Mesodermal cell (in vitro differentiated cells): ENCODE results near the gene ADGRL2.
A peak's percentile ranks its signal among the peaks of the same experiment; 100 is the strongest.

ENCODE experiments used
- H3K27ac ChIP-seq: 2 replicates; pipeline ENCODE4 v1.7.0; 2013; ENCODE audit warnings: mild to moderate bottlenecking, low read depth, low read length, moderate library complexity; ENCODE audit not compliant: severe bottlenecking
- H3K36me3 ChIP-seq: 2 replicates; pipeline ENCODE4 v1.7.1; 2013; ENCODE audit warnings: mild to moderate bottlenecking, low read length, moderate library complexity; ENCODE audit not compliant: control insufficient read depth, insufficient read depth
- H3K4me1 ChIP-seq: one replicate; pipeline ENCODE4 v1.7.1; 2013; ENCODE audit warnings: mild to moderate bottlenecking, low read length; ENCODE audit not compliant: insufficient read depth, control insufficient read depth, poor library complexity, severe bottlenecking
- H3K4me3 ChIP-seq: 2 replicates; pipeline ENCODE4 v1.7.0; 2013; ENCODE audit warnings: low read length, control low read depth, mild to moderate bottlenecking; ENCODE audit not compliant: insufficient read depth, poor library complexity, severe bottlenecking; ENCODE audit errors: extremely low read depth
- H3K9me3 ChIP-seq: 2 replicates; pipeline ENCODE4 v1.7.1; 2013; ENCODE audit warnings: mild to moderate bottlenecking, low read length, moderate library complexity; ENCODE audit not compliant: control insufficient read depth
- WGBS, 2 experiments: methylation state at CpG; one replicate each; pipeline ENCODE4 v1.1.5; 2013; ENCODE audit warnings: missing lambda C conversion rate in 2 of 2; ENCODE audit not compliant: insufficient coverage in 2 of 2; 5-methylcytosine and 5-hydroxymethylcytosine counted together

The ADGRL2 gene

DNA sequence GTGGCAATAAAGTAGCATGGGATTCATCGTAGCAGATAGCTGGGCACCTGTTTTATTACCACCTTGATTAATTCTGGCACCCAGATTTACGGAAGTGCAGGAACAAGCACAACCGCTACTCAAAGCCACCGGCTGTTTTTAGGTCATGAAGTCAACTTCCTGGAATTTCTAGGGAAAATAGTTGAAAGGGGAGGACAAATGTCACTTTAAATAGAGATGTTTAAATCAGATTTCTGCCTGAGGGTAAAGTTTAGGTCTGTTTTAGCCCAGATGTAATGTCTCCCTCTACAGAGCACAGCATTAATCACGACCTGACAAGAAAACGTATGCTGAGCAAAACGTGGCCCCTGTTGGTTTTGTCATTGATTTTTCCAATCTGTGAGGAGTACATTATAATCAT is 8.0 kb downstream of the ADGRL2 start:
- Histone ChIP-seq H3K27ac (peak overlapping the region; percentile 7), H3K4me1 (peaks cover 25% of the 10 kb centered on the region), H3K36me3 (no peaks in the 10 kb centered on the region), H3K4me3 (no peak overlapping the region), H3K9me3 (no peaks in the 10 kb centered on the region)
- 21 to 38% methylated on average over 1 to 3 of the region's 7 CpGs for WGBS, 2 experiments

DNA sequence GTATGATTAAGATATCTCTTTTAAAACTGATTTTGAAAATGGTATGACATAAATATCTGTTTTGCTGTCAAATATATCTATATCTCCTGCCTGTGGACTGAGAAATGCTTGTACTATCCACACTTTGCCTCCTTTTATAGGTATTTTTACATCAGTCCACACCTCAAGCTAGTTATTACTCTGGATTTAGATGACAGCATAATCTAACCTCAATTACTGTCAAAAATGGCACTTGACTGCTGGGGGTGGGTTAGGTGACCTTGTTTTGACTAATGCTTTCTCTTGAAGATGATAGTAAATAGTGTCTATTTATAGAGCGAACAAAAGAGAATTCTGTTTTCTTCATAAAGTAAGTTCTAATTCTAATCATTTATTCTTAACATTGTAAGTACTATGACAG is 9.1 kb downstream of the ADGRL2 start:
- WGBS, 2 experiments: no CpG with 5 or more reads among the region's 1 CpG
- Histone ChIP-seq H3K9me3 (no peaks in the 10 kb centered on the region), H3K27ac (no peak overlapping the region), H3K36me3 (no peaks in the 10 kb centered on the region), H3K4me3 (no peak overlapping the region), H3K4me1 (peaks cover 25% of the 10 kb centered on the region)

DNA sequence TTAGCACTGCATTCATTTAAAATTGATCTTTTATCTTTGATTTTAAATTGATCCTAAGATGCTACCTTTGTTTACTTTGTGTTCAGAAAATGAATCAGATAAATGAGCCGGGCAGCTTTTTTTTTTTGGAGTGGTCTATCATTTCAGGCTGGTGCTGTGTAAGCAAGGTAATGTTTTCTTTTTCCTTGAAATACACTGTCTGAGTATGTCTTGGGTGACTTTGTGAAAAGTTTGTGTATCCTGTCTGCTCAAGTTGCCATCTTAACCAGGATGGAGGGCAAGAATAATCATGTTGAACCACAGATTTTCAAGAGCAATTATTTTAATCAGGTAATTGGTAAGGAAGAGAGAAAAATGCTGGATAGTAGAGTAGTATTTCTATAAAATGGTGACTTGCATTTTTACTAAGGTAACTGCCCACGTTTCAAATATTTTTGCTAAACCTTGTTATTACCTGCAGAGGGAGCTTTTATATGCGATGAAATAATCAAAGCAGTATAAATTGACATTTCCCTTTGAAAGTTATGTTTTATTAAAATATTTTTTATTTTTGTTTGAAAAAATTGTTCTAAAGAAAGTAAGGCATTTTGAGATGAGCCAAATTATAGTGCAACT is 11.1 kb downstream of the ADGRL2 start:
- H3K9me3 ChIP-seq: no peaks in the 10 kb centered on the region
- 83% methylated on average over 1 of the region's 3 CpGs; no CpG with 5 or more reads in 1 of the 2 experiments for WGBS, 2 experiments
- H3K4me3 ChIP-seq: no peak overlapping the region
- peaks cover 17% of the 10 kb centered on the region for H3K4me1 ChIP-seq
- H3K27ac ChIP-seq: no peak overlapping the region
- H3K36me3 ChIP-seq: no peaks in the 10 kb centered on the region

DNA sequence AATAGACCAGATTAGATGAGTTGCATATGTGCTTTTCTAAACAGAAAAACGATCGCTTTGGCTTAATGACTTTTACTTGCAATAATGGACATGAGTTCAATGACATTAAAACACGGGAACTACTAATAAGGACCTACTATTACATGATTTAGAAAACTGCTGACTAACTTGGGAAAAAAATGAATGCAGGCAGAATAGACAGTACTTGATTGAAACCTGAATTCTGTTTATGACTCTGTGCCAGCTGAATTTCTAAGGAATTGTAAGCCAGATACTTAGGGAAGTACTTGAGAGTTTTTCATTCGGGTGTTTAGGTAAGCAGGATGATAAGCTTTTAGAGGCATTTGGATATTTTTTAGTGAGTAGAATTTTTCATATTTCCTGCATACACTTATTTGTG is 12.0 kb downstream of the ADGRL2 start:
- Histone ChIP-seq H3K36me3 (no peaks in the 10 kb centered on the region), H3K27ac (no peak overlapping the region), H3K9me3 (no peaks in the 10 kb centered on the region), H3K4me3 (no peak overlapping the region), H3K4me1 (peaks cover 17% of the 10 kb centered on the region)
- WGBS, 2 experiments: no CpG with 5 or more reads among the region's 4 CpGs

DNA sequence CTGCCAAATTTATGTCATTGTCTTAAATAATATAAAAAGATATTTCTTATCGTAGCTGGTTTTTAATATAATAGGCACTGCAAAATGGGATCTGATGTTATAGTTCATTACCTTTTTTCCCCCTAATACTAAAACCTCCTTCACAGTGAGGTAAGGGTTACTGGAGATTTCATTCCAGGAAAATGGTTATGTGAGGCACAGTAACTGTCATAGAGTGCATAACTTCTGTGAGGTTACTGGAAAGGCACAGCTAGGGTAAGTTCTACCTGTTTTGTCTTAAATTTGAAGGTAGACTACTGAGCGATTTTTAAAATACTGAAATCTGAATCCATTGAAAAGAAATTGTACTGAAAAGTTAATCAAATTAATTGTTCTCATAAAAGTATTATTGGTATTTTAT is 13.0 kb downstream of the ADGRL2 start:
- H3K9me3 ChIP-seq: no peaks in the 10 kb centered on the region
- H3K27ac ChIP-seq: no peak overlapping the region
- no peak overlapping the region for H3K4me3 ChIP-seq
- no peaks in the 10 kb centered on the region for H3K36me3 ChIP-seq
- WGBS, 2 experiments: no CpG with 5 or more reads among the region's 2 CpGs
- H3K4me1 ChIP-seq: peaks cover 10% of the 10 kb centered on the region

DNA sequence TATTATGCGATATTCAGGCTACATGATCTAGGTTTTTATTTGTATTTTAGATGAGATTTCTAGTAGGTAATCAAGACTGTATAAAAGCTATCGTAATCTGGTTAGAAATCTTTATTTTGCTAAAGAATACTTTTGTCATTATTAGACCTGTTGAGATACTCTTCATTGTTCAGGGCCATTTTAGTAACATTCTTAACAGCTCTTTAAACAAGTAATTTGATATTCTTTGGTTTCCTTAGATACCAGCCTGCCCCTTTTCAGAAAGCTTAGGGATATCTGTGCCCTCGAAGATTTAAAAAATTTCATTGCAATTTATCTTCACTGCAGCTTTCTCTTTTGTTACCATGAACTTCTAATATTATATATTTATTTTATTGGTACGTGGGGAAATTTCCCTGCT is 18.9 kb downstream of the ADGRL2 start:
- Histone ChIP-seq H3K9me3 (no peaks in the 10 kb centered on the region), H3K4me1 (peaks cover 8% of the 10 kb centered on the region), H3K4me3 (no peak overlapping the region), H3K36me3 (no peaks in the 10 kb centered on the region), H3K27ac (no peak overlapping the region)
- no CpG with 5 or more reads among the region's 4 CpGs for WGBS, 2 experiments

DNA sequence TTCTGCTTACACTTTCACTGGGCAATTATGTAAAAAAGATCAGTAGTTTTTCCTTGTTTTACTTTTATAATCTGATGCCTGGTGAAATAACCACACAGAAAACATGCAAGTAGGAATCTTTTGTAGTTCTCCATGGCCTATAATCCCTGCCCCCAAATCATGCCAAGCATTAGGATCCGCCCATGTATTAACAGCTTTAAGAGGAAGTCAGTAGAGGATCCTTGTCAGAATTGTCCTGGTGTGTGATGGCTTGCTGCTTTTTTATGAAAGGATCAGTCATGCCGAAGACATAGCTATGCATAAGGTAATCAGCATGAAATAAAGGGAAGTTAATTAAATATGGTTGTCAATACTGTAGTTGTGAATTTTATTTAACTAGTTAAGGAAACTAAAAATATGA is 20.0 kb downstream of the ADGRL2 start:
- WGBS, 2 experiments: 35 to 70% methylated on average over 2 of the region's 2 CpGs
- H3K9me3 ChIP-seq: no peaks in the 10 kb centered on the region
- H3K4me3 ChIP-seq: no peak overlapping the region
- no peak overlapping the region for H3K27ac ChIP-seq
- H3K36me3 ChIP-seq: no peaks in the 10 kb centered on the region
- peaks cover 8% of the 10 kb centered on the region for H3K4me1 ChIP-seq

DNA sequence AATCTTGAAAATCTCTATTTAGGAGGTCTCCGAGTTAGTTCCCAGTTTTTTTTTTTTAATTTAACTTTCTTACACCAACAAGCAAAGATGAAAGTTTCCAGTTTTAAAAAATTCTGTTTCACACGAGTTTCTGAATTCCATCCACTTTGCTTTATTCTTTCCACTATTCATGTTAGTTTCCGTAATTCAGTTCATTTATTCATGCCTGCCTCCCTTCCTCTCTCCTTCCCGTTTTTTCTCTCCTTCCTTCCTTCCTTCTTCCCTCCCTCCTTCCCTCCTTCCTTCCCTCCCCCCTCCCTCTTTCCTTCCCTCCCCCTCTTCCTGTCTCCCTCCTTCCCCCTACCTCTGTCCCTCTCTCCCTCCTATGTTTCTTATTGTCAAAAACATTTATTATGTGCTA is 22.3 kb downstream of the ADGRL2 start:
- peaks cover 8% of the 10 kb centered on the region for H3K4me1 ChIP-seq
- H3K4me3 ChIP-seq: no peak overlapping the region
- peaks cover 5% of the 10 kb centered on the region for H3K36me3 ChIP-seq
- WGBS, 2 experiments: 85 to 93% methylated on average over 3 of the region's 4 CpGs
- H3K27ac ChIP-seq: no peak overlapping the region
- H3K9me3 ChIP-seq: no peaks in the 10 kb centered on the region

DNA sequence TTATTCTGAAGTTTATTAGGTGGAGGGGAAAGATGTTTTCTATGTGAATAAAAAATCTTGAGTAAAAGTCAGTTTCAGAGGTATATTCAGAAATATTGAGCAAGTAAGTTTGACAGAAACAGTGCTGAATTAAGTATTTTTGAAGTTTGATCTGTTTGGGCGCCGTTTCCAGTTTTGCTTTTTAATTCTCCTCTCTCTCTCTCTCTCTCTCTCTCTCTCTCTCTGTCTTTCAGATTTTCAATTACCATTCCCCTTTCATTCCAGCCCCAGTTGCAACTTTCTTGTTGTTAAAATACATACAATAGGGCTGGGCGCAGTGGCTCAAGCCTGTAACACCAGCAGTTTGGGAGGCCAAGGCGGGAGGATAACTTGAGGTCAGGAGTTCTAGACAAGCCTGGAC is 24.0 kb downstream of the ADGRL2 start:
- Histone ChIP-seq H3K4me1 (peaks cover 8% of the 10 kb centered on the region), H3K27ac (no peak overlapping the region), H3K9me3 (no peaks in the 10 kb centered on the region), H3K4me3 (no peak overlapping the region), H3K36me3 (peaks cover 6% of the 10 kb centered on the region)
- WGBS, 2 experiments: no CpG with 5 or more reads among the region's 4 CpGs

DNA sequence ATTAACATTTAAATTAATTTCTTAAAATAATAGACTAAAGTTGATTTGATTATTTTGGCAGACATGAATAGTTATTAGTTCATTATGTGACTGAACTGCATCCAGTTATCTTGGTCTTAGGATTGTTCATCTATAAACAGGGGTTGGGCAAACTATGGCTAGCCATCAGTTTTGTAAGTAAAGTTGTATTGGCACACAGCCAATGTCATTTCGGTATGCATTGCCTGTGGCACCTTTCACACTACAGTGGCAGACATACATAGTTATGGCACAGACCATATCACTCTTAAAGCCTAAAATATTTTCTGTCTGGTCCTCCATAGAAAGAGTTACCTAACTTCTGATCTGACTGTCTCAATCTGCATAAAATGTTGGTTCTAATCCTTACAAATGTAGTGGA is 27.2 kb downstream of the ADGRL2 start:
- H3K36me3 ChIP-seq: peaks cover 6% of the 10 kb centered on the region
- no peaks in the 10 kb centered on the region for H3K9me3 ChIP-seq
- no peak overlapping the region for H3K27ac ChIP-seq
- H3K4me1 ChIP-seq: peaks cover 12% of the 10 kb centered on the region
- H3K4me3 ChIP-seq: no peak overlapping the region
- WGBS, 2 experiments: 80 to 100% methylated on average over 1 of the region's 1 CpG

DNA sequence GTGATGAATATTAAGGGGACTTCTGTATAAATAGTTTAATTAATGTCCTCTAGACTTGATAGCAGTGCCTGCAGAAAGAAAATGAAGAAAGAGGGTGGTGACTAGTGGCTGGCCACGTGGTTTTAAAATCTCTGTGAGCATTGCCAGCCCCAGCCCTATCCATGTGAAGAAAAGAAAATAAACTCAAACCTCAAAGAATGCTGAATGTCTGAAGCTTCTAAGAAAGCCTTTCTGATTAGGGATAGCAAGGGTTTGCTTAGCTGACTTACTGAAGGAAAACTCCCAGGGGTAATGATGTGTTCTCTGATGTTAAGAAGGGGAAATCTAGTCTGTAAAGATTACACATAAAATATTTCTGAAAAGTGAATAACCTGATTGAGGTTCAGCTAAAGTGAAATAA is 31.8 kb downstream of the ADGRL2 start:
- H3K9me3 ChIP-seq: no peaks in the 10 kb centered on the region
- WGBS, 2 experiments: no CpG with 5 or more reads among the region's 1 CpG
- H3K27ac ChIP-seq: peak overlapping the region; percentile 58
- H3K4me3 ChIP-seq: no peak overlapping the region
- H3K36me3 ChIP-seq: peaks cover 5% of the 10 kb centered on the region
- peaks cover 41% of the 10 kb centered on the region for H3K4me1 ChIP-seq
